ENCODE results near the gene ZFP2. TPM values are rescaled to one million over a fixed set of nuclear protein-coding genes. Genes with fewer than 3 reads are reported as not detected.

Gene ZFP2
- total RNA-seq, 1 experiment from 2014 or later = 0.54 TPM

DNA sequence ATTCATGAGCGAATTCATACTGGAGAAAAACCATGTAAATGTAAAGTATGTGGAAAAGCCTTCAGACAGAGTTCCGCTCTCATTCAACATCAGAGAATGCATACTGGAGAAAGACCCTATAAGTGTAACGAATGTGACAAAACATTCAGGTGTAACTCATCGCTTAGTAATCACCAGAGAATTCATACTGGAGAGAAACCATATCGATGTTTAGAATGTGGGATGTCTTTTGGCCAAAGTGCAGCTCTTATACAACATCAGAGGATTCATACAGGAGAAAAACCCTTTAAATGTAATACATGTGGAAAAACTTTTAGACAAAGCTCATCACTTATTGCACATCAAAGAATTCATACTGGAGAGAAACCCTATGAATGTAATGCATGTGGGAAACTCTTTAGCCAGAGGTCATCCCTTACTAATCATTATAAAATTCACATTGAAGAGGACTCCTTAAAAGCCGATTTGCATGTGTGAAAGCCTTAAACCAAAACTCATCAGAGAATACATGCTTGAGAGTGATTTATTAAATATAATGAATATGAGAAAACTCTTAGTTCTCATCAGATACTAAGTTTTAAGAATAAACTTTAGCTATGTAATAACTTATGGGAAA is 11.8 kb upstream of the ZFP2 start:
- Mint-ChIP-seq H3K36me3 (ENCODE audit: insufficient read depth, unreplicated experiment) (peaks cover 93% of the 10 kb centered on the region), H3K9me3 (ENCODE audit: unreplicated experiment) (peaks cover 45% of the 10 kb centered on the region), H3K4me3 (ENCODE audit: unreplicated experiment) (no peak overlapping the region), H3K27me3 (ENCODE audit: insufficient read depth, unreplicated experiment) (no peaks in the 10 kb centered on the region), H3K27ac (ENCODE audit: low read depth, unreplicated experiment) (no peak overlapping the region), H3K4me1 (ENCODE audit: insufficient read depth, unreplicated experiment) (no peaks in the 10 kb centered on the region)
- no peak for DNase-seq (ENCODE audit: unreplicated experiment)
- ChIA-PET POLR2A (interaction anchor here (1.1 to 1.3 kb wide), 2 partner anchors 13 to 176 kb away, joined by 3 read pairs; partner anchors contain the start of gene ZNF354C), CTCF (no interaction called here)
- intact Hi-C loops (cut with micrococcal nuclease) = no loop called here
- TF ChIP-seq, protein P1, sequence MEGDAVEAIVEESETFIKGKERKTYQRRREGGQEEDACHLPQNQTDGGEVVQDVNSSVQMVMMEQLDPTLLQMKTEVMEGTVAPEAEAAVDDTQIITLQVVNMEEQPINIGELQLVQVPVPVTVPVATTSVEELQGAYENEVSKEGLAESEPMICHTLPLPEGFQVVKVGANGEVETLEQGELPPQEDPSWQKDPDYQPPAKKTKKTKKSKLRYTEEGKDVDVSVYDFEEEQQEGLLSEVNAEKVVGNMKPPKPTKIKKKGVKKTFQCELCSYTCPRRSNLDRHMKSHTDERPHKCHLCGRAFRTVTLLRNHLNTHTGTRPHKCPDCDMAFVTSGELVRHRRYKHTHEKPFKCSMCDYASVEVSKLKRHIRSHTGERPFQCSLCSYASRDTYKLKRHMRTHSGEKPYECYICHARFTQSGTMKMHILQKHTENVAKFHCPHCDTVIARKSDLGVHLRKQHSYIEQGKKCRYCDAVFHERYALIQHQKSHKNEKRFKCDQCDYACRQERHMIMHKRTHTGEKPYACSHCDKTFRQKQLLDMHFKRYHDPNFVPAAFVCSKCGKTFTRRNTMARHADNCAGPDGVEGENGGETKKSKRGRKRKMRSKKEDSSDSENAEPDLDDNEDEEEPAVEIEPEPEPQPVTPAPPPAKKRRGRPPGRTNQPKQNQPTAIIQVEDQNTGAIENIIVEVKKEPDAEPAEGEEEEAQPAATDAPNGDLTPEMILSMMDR (IDR thresholded peaks at IDR 0.05; ENCODE audit: unreplicated experiment) = no peak
- no TSS peak for BruUV-seq (replicated peaks)

DNA sequence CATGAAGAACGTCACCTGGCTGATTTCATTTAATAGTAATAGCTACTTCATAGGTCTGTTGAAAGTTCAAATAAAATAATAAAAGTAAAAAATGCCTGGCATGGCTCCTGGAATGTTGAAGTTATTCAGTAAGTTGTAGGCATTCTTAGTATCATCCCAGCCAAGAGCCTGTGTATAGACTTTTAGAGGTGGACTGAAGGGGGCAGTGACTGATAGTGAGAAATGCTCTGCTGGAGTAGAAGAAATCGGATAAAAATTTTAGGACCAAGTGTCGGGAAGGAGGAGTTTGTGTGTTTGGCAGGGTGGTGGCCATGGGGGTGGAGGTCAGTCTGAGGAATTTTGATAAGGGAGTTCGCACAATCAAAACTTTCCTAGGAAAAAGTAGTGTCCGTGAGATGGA is 3.6 kb downstream of the ZFP2 start:
- DNase-seq (ENCODE audit: unreplicated experiment) = no peak
- H3K27me3 Mint-ChIP-seq (ENCODE audit: insufficient read depth, unreplicated experiment) = no peaks in the 10 kb centered on the region
- no TSS peak for BruUV-seq (replicated peaks)
- ChIA-PET POLR2A (interaction anchor here (0.6 to 0.7 kb wide), 2 partner anchors 120 to 134 kb away, joined by 4 read pairs; no protein-coding TSS in a partner anchor), CTCF (interaction anchor here (0.6 kb wide), 1 partner anchor 569 kb away, joined by 4 read pairs; no protein-coding TSS in a partner anchor)
- no peak overlapping the region for H3K27ac Mint-ChIP-seq (ENCODE audit: low read depth, unreplicated experiment)
- peaks cover 5% of the 10 kb centered on the region for H3K36me3 Mint-ChIP-seq (ENCODE audit: insufficient read depth, unreplicated experiment)
- H3K9me3 Mint-ChIP-seq (ENCODE audit: unreplicated experiment) = peaks cover 32% of the 10 kb centered on the region
- no peak overlapping the region for H3K4me3 Mint-ChIP-seq (ENCODE audit: unreplicated experiment)
- peaks cover 5% of the 10 kb centered on the region for H3K4me1 Mint-ChIP-seq (ENCODE audit: insufficient read depth, unreplicated experiment)
- TF ChIP-seq, protein P1 (IDR thresholded peaks at IDR 0.05; ENCODE audit: unreplicated experiment) = no peak
- intact Hi-C loops (cut with micrococcal nuclease) = no loop called here

DNA sequence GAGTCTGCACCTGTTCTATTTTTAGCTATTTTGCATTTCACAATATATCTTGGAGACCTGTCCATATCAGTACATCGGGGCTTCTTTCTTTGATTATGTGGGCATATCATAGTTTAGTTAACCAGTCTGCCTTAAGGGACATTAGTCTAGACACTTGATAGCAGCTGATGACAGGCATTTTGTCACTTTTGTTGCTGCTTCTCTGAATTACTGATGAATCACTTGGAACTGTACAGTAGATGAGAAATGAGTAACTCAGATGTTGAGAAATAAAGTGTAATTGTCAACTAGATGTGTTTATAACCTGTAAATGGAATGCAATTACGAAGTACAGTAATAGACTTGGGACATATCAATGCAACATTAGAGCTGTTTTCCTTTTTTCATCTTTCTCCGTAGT is 7.1 kb downstream of the ZFP2 start:
- no TSS peak for BruUV-seq (replicated peaks)
- peaks cover 34% of the 10 kb centered on the region for H3K9me3 Mint-ChIP-seq (ENCODE audit: unreplicated experiment)

More for the DNA sequence above, 7.1 kb downstream of the ZFP2 start:
- CTCF ChIA-PET = interaction anchor here (1.1 kb wide), 1 partner anchor 44 kb away, joined by 3 read pairs; the partner anchor contains the start of gene ZNF354B
- Mint-ChIP-seq H3K4me3 (ENCODE audit: unreplicated experiment) (no peak overlapping the region), H3K27me3 (ENCODE audit: insufficient read depth, unreplicated experiment) (no peaks in the 10 kb centered on the region), H3K4me1 (ENCODE audit: insufficient read depth, unreplicated experiment) (peaks cover 5% of the 10 kb centered on the region), H3K27ac (ENCODE audit: low read depth, unreplicated experiment) (no peak overlapping the region), H3K36me3 (ENCODE audit: insufficient read depth, unreplicated experiment) (peaks cover 6% of the 10 kb centered on the region)
- TF ChIP-seq, protein P1 (IDR thresholded peaks at IDR 0.05; ENCODE audit: unreplicated experiment) = no peak
- peak; percentile 42 for DNase-seq (ENCODE audit: unreplicated experiment)
- intact Hi-C loops (cut with micrococcal nuclease) = no loop called here
- POLR2A ChIA-PET = interaction anchor here (0.9 kb wide), 1 partner anchor 116 kb away, joined by 3 read pairs; no protein-coding TSS in a partner anchor
